Hematopoietic multipotent progenitor cell treated with erythropoietin and hydrocortisone succinate and interleukin-3 and kit ligand, for 15 days (in vitro differentiated cells): Measurements from ENCODE around the gene RIMKLA.

Experiments
- DNase-seq: peaks from one replicate; pipeline ENCODE4 v3.0.0-alpha.2; 2015; ENCODE audit warnings: low spot score

The RIMKLA gene

GRCh38 chr1:42372796-42373195 is 7.8 kb upstream of the RIMKLA start:
- DNase-seq = no peak

DNA sequence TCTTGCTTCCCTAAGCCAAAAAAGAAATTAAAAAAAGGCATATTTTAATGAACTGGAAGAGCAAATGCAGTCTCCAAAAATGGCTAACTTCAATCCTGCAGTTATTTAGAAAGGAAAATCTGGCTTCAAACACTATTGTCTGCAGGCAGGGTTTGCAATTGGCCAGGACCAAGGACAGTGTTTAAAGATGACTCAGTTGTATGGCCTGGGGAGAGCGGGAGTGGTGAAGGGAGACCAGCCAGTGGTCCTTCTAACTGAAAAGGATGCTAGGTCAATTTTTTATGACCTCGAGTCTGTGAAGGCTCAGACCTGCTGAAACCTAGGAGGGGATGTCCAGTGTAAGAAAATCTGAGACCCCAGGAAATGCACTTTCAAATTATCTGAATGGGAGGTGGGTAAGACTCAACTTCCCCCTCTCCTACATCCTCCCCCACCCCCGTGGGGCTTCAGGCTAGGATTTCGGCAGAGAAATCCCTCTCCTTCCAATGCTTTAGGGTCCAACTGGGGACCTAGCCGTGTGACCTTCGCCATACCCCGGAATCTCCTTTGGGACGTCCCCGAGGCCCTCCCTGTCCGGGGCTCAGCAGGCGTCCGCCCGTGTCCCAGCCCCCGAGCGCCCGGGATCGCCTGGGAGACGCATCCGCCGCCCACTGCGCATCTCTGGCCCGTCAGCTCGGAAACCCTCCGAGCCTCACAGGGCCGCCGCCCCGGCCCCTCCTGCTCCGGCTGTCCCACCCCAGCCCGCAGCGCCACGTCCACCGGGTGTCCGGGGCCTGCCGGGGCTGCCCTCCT is 602 bp upstream of the RIMKLA start:
- DNase-seq = no peak

DNA sequence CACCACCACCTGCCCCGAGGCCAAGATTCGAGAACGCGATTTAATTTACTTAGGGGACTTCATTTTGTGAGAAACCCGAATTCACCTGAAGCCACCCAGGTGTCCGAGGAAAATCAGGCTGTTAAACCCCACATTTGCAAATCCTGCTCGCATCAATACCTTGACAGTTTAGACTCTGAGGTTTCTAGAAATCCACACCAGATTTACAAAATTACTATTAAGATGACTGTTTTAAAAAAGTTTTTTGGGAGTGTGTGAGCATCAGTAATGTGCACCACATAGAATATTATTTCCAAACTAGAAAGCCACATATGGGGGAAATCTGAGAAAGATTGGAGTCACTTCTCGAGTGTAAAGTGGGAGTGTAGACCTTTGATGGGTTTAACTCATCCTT is 685 bp downstream of the RIMKLA start:
- no peak for DNase-seq

DNA sequence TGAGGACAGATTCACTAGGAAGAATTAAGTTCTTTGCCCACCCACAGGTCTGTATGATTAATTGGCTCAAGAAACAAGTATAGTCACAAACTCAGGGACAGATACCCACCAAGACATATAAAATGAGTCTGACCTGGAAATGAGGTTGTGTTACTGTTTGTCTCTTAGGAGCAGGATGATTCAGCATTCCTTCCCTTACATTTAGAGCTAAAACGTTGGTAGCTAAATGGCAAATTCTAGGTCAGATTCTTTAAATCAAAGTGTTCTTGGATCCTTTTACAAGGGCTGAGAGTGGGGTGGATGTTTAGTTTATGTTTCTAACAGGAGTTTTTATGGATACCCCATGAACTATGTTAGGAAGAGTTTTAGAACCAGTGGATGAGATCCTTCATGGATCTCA is 4.7 kb downstream of the RIMKLA start:
- no peak for DNase-seq

DNA sequence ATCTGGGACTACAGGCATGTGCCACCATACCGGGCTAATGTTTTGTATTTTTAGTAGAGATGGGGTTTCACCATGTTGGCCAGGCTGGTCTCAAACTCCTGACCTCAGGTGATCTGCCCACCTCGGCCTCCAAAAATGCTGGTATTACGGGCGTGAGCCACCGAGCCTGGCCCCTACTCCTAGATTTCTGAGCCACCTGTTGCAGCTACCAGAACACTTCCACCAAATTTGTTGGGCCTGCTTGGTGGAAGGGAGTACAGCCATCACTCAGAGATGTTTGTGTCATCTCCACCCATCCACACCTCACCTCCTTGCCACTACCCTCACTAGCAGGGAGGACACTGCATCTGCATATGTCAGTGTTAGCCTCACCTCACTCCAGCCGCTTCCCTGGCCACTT is 5.5 kb downstream of the RIMKLA start:
- DNase-seq = no peak

DNA sequence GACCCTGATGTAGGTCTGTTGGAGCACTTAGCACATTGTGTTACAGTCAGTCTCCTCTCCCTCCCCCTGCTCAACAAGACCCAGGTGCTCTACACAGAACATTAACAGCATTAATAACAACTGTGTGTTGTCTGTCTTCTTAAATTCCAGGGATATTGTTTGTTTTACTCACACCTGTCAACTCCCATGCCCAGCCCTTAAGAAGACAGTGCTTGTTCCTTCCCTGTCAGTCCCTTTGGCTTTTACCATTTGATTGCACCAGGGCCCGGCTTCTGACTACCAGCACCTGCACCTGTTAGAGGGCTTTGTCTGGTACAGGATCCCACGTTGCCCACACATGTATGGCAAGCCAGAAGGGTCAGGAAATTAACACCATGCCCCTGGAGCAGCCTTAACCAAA is 11.7 kb downstream of the RIMKLA start:
- DNase-seq = no peak

- no peak for DNase-seq
These were observed 12.6 kb downstream of the RIMKLA start for GRCh38 chr1:42392967-42393848.

DNA sequence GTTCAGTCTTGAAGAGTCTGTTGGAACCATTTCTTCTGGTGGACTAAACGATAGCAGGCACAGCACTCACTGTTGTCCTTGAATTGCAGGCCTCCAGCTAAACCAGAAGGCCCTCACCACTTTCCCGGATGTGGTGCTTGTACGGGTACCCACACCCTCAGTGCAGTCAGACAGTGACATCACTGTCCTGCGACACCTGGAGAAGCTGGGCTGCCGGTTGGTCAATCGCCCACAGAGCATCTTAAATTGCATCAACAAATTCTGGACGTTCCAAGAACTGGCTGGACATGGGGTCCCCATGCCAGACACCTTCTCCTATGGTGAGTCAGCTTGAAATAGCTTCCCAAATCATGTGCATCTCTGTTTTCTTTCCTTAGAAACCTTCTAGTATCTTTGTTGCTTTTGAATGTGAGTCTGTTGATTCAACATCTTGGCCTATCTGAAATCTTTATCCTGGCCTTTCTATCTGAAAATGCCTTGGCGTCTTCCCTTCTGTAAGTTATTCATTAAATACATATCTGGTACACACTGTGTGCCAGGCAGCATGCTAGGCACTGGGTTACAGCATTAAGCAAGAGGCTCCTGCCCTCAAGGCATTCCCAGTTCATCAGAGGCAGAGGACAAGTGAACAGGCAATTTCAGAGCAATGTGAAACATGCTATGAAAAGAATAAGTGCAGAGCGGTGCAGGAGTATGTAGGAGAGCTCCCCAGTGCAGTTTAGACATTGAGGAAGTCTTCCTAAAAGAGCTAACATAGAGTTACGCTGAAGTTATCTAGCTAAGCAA is 18.9 kb downstream of the RIMKLA start:
- DNase-seq = no peak

- no peak for DNase-seq
These were observed 23.3 kb downstream of the RIMKLA start for GRCh38 chr1:42403880-42404400.

GRCh38 chr1:42414551-42415496 is 34.2 kb downstream of the RIMKLA start:
- DNase-seq = no peak

DNA sequence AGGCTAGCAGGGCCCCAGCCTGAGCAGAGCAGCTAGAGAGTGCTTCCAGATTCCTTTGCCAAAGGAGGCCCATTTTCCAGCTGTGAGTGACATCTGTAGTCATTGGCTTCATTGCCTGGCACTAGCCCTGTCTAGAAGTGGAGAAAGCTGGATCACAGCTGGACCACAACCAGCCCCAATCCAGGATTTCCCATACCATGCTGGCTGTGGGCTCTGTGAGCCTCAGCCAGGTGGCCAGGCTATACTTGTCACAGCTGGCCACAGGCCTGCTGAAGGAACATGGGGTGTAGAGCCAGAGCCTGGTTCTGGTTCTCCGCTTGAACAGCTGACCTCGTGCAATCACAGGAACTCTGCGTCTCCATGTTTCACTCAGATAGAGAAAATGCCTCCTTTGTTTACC is 36.6 kb downstream of the RIMKLA start:
- DNase-seq = no peak

DNA sequence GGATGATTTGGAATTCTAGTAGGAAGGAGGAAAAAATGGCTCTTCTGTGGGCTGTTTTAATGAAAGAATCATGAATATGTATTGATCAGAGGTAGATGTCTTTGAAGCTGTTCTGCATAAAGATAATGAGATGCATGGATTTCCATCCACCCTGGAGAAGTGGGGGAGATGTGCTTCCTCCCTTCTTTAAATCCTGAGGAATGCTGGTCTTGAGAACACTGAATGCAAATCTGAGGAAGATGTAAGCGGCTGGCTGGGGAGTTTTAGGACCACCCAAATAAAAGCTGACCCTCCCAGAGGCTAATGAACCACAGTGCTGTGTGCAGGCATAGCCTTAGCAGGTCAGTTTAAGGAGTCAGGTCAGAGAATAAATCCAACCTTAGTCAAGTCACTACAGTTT is 37.9 kb downstream of the RIMKLA start:
- no peak for DNase-seq

DNA sequence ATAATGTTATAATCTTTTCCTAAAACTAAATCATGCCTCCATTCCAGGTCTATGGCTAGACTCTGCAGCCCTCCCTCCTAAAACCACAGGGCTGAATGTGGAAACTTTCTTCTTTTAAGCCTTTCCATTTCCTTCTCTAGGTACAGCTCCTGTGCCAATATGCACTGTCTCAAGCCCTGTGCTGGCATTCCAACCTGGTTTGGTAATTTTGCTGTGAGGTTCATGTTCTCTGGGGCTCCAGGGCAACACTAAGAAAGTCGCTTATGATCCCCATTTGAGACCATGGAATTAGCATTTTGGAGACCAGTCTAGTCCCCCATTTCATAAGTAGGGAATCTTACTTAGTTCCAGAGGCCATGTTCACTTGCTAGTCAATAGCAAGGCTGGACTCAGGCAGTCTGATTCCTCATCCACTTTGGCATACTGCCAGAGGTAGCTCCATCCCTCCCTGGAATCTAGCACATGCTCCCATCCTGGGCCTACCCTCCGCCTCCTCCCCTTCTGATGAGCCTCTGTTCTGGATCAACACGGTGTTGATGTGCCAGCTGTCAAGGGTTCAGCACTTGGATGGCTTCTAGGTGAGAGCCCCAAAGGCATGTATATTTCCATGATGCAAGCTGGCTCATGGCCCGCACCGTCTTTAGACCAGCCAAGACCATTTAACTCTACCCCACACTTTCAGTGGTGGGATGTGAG is 38.7 kb downstream of the RIMKLA start:
- DNase-seq = no peak

GRCh38 chr1:42420121-42420520 is 39.5 kb downstream of the RIMKLA start:
- DNase-seq = no peak

DNA sequence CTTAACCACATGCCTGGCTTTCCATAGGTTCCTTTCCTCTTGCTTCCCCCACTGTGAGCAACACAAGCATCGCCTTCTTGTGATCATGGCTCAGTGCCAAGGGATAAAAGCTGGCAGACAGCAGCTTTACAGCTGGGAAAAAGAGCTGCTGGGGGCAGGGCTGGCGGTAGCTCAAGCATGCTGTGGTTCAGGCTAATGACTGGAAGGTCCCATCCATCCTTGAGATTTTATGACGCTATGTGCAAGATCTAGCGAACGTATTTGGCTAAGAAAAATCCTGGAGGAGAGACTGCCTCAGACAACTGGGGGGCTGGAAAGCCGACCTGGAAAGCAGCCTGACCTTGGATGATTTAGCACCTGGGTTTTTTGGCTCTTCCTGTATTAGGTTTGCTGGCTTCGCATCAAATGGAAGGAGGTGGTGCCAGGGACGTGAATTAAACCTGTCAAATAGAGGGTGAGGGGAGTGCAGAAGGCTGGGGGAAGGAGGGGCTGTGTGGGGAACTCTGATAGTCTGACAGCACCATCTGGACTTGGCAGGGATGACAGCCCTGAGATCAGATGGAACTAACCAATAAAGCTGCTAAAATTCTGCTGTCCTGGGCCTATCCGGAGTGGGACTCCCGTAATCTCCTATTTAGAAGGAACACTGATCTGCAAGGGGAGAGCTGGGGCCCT is 40.5 kb downstream of the RIMKLA start:
- no peak for DNase-seq

DNA sequence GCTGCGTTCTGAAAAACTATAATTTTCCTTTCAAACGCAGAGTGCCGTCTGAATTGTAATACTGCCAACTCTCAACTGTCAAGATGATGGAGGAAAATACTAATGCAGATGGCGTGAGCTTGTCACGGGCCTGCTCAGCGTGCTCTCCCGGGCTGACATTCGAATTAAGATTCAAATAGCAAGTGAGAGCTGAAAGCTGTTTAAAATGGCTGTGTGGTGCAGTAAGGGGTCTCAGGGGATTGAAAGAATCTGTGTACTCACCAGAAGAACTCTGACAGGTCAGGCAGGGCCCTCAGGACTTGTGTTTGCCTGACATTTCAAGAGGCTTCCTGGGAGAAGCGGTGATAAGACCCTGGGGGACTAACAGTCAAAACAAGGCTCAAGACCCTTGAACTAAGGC is 42.1 kb downstream of the RIMKLA start:
- DNase-seq = no peak

GRCh38 chr1:42423681-42424080 is 43.1 kb downstream of the RIMKLA start:
- no peak for DNase-seq

GRCh38 chr1:42424201-42424600 is 43.6 kb downstream of the RIMKLA start:
- DNase-seq = no peak

GRCh38 chr1:42427240-42427639 is 46.6 kb downstream of the RIMKLA start:
- DNase-seq = no peak

GRCh38 chr1:42429603-42430002 is 49.0 kb downstream of the RIMKLA start:
- DNase-seq = no peak
